ENCODE results near the gene TTYH1. TPM values are rescaled to one million over a fixed set of nuclear protein-coding genes. Genes with fewer than 3 reads are reported as not detected.

Gene TTYH1
- total RNA-seq, 1 donor from 2014 or later: 6.0 TPM

DNA sequence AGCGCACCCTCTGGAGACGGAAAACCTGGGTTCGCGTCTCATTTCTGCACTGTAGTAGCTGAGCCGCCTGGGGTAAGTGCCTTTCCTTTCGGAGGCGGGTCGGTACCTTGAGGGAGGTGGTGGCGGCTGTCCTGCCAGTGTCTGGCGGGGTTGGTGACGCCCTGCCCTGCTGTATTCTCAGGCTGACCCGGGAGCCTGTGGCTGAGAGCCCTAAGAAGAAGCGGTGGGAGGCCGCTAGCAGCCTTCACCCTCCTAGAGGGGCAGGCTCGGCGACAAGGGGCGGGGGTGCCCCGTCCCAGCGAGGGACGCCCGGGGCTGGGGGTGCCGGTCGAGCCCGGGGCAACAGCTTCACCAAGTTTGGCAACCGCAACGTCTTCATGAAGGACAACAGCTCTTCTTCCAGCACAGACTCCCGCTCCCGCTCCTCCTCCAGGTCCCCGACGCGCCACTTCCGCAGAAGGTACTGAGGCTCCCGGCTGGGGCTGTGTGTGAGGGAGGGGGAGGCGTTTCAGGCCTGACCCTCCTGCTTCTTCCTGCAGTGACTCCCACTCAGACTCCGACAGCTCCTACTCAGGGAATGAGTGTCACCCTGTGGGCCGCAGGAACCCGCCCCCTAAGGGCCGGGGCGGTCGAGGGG, 40.6 kb downstream of the TTYH1 start:
- Mint-ChIP-seq H3K36me3 (peaks cover 31% of the 10 kb centered on the region), H3K9me3 (no peaks in the 10 kb centered on the region)

DNA sequence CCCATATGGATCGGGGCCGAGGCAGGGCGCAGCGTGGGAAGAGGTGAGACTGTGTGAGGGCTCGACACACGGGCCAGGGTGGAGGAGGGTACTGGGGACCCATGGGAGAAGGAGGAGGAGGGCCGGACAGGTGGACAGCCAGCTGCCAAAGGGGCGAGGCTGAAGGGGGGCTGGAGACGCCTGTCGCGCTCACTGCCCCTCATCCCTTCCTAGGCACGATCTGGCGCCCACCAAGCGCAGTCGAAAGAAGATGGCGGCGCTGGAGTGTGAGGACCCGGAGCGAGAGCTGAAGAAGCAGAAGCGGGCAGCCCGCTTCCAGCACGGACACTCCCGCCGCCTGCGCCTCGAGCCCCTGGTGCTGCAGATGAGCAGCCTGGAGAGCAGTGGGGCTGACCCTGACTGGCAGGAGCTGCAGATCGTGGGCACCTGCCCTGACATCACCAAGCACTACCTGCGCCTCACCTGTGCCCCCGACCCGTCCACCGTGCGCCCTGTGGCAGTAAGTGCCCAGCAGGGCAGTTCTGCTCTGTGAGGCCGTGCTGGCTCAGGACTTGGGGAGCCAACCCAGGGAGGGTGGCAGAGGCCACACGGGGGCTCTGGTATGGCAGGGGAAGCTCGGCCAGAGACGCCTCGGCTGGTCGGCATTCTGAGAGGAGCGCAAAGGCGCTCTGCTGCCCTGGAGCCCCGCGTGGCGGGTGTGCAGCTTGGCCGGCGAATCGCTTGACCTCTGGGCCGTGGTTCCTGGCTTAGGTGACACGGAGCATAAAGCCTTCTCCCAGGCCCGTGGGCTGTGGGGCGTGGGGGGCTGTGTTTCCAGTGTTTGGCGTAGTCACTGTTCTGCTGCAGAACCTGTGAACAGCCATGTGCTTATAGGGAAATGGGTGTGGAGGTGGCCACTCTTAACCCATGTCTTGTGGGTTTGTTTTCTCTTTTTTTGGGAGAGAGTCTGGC, 41.4 kb downstream of the TTYH1 start:
- H3K9me3 Mint-ChIP-seq: no peaks in the 10 kb centered on the region
- H3K27me3 Mint-ChIP-seq (ENCODE audit: low read depth): no peaks in the 10 kb centered on the region
- TF ChIP-seq, protein P1, sequence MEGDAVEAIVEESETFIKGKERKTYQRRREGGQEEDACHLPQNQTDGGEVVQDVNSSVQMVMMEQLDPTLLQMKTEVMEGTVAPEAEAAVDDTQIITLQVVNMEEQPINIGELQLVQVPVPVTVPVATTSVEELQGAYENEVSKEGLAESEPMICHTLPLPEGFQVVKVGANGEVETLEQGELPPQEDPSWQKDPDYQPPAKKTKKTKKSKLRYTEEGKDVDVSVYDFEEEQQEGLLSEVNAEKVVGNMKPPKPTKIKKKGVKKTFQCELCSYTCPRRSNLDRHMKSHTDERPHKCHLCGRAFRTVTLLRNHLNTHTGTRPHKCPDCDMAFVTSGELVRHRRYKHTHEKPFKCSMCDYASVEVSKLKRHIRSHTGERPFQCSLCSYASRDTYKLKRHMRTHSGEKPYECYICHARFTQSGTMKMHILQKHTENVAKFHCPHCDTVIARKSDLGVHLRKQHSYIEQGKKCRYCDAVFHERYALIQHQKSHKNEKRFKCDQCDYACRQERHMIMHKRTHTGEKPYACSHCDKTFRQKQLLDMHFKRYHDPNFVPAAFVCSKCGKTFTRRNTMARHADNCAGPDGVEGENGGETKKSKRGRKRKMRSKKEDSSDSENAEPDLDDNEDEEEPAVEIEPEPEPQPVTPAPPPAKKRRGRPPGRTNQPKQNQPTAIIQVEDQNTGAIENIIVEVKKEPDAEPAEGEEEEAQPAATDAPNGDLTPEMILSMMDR (IDR thresholded peaks at IDR 0.05; ENCODE audit: unreplicated experiment): no peak
- H3K4me1 Mint-ChIP-seq: peaks cover 6% of the 10 kb centered on the region
- no peak for DNase-seq (ENCODE audit: low spot score in 2 of 2, unreplicated experiment in 2 of 2)
- H3K4me3 Mint-ChIP-seq: no peak overlapping the region
- H3K27ac Mint-ChIP-seq: no peak overlapping the region
- H3K36me3 Mint-ChIP-seq: peaks cover 31% of the 10 kb centered on the region

More for the DNA sequence above, 40.6 kb downstream of the TTYH1 start:
- Mint-ChIP-seq H3K4me1 (peaks cover 6% of the 10 kb centered on the region), H3K4me3 (no peak overlapping the region), H3K27ac (no peak overlapping the region), H3K27me3 (ENCODE audit: low read depth) (no peaks in the 10 kb centered on the region)
- no peak for DNase-seq (ENCODE audit: low spot score in 2 of 2, unreplicated experiment in 2 of 2)
- TF ChIP-seq, protein P1 (IDR thresholded peaks at IDR 0.05; ENCODE audit: unreplicated experiment): no peak

DNA sequence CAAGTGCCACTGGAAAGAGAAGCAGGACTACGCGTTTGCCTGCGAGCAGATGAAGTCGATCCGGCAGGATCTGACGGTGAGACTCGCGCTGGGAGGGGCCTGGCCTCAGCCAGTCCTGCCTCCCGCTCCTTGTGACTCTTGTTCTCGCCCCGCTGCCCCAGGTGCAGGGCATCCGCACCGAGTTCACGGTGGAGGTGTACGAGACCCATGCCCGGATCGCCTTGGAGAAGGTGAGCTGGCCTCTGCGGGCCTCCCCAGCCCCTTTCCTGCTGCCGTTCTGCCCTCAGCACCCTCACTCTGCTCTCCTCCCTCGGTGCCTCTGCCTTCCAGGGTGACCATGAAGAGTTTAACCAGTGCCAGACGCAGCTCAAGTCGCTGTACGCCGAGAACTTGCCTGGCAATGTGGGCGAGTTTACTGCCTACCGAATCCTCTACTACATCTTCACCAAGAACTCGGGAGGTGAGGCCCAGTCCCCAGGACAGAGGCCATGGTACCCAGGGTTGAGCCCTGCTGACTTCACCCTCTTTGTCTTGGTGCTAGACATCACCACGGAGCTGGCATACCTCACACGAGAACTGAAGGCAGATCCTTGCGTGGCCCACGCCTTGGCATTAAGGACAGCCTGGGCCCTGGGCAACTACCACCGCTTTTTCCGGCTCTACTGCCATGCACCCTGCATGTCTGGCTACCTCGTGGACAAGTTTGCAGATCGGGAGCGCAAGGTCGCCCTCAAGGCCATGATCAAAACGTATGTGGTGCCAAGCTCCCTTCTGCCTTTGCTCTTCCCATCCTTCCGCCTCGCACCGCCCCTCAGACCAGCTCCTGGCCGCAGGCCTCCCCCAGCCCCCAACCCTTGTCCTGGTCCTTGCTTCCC, 42.7 kb downstream of the TTYH1 start:
- DNase-seq (ENCODE audit: low spot score in 2 of 2, unreplicated experiment in 2 of 2): no peak
- H3K4me3 Mint-ChIP-seq: no peak overlapping the region
- peaks cover 30% of the 10 kb centered on the region for H3K36me3 Mint-ChIP-seq
- H3K9me3 Mint-ChIP-seq: no peaks in the 10 kb centered on the region
- H3K27me3 Mint-ChIP-seq (ENCODE audit: low read depth): no peaks in the 10 kb centered on the region
- peaks cover 10% of the 10 kb centered on the region for H3K4me1 Mint-ChIP-seq
- no peak overlapping the region for H3K27ac Mint-ChIP-seq
- TF ChIP-seq, protein P1 (IDR thresholded peaks at IDR 0.05; ENCODE audit: unreplicated experiment): no peak

DNA sequence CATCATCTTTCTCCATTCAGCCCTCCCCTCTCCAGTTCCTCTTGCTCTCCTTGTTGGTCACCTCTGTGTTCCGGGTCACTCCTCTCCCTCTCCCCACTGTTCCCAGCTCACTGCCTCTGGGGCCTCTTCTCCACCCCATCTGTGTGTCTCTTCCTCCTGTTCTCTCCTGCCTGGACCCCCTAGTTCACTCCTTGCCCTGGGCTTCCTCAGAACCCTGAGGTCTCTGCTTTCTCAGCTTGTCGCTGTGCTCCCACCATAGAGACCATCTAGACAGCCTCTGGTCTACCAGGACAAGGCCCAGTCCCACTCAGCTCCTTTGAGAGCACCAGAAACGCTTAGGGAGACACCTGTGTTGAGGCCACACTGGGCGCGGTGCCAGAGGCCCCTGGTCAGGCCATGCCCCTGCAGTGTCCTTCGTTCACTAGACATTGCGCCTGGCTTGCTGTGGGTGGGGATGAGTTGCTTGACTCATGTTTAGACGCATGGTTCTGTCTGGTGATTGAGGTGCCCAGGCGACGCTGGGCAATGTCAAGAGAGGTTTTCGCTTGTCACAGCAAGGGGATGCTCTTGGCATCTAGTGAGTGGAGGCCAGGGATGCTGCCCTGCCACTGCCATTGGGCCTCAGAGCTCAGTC, 43.5 kb downstream of the TTYH1 start:
- TF ChIP-seq, protein P1 (IDR thresholded peaks at IDR 0.05; ENCODE audit: unreplicated experiment): no peak
- Mint-ChIP-seq H3K36me3 (peaks cover 27% of the 10 kb centered on the region), H3K4me3 (no peak overlapping the region), H3K27me3 (ENCODE audit: low read depth) (no peaks in the 10 kb centered on the region), H3K9me3 (no peaks in the 10 kb centered on the region), H3K27ac (no peak overlapping the region), H3K4me1 (peaks cover 12% of the 10 kb centered on the region)
- DNase-seq (ENCODE audit: low spot score in 2 of 2, unreplicated experiment in 2 of 2): no peak
